Fibroblast of mammary gland (primary cell): ENCODE data around the gene BMP5.

Experiments used
- DNase-seq: peaks from one replicate; pipeline ENCODE4 v3.0.0-alpha.2; 2010; ENCODE audit warnings: low read depth
- H3K4me3 ChIP-seq: 2 replicates; pipeline ENCODE4 v1.5.1; 2011; ENCODE audit warnings: low read depth, mild to moderate bottlenecking, low read length, moderate library complexity; ENCODE audit not compliant: control insufficient read depth
- TF ChIP-seq, protein P1 (sequence below): conservative IDR thresholded peaks from 2 replicates; pipeline ENCODE4 v1.5.1; 2011; ENCODE audit warnings: low read depth, low read length, inconsistent platforms; ENCODE audit not compliant: control insufficient read depth, insufficient read depth

BMP5 gene

DNA sequence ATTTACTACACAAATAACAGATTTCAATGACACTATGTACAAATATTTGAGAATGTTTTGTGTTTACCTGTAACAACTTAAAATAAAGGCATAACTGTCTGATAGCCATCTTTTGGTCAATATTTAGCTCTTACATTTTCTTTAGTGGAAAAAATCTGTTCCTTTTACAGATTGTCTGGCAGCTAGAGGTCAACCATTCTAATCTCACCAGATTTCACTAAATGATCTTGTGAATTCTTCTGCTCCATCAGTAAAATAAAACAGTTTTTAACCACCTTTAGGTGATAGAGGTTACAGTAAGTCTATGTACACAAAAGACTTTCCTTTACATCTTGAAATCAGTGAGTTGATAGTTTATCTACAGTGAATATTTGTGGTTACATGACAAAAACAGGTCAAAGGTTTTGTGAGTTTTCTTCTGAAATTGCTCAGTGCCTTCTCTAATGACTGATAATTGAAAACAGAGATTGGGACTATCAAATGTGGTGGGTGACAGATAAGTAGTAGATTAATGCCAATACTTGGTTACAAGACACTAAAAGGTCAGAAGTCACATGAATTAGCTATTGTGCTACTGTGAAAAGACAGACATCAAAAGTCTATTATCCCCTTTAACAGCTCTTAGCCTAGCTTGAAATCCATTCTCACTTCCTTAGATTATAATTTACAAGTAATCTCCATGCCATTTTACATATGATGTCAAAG is 47.4 kb downstream of the BMP5 start:
- DNase-seq, result peak; percentile 50
- TF ChIP-seq, protein P1, sequence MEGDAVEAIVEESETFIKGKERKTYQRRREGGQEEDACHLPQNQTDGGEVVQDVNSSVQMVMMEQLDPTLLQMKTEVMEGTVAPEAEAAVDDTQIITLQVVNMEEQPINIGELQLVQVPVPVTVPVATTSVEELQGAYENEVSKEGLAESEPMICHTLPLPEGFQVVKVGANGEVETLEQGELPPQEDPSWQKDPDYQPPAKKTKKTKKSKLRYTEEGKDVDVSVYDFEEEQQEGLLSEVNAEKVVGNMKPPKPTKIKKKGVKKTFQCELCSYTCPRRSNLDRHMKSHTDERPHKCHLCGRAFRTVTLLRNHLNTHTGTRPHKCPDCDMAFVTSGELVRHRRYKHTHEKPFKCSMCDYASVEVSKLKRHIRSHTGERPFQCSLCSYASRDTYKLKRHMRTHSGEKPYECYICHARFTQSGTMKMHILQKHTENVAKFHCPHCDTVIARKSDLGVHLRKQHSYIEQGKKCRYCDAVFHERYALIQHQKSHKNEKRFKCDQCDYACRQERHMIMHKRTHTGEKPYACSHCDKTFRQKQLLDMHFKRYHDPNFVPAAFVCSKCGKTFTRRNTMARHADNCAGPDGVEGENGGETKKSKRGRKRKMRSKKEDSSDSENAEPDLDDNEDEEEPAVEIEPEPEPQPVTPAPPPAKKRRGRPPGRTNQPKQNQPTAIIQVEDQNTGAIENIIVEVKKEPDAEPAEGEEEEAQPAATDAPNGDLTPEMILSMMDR, result no peak

DNA sequence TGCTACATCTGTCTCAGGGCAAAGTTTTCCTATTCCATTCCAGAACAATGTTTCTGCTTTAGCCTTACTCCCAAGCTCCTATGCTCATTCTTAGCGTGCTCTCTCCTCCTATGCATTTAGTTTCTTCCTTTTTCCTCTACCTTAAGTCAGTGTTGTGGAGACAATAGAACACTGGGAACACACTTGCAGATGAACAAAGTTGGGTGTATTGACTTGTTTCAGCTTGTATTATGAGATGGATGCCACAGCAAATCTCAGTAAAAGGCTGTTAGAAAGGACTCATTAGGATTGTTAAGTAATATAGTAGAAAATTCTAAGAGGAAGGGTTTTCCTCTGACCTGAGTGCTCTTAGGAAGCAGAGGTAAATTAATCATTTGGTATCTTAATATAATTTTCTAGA is 48.4 kb downstream of the BMP5 start:
- TF ChIP-seq, protein P1, result no peak
- no peak overlapping the region for H3K4me3 ChIP-seq
- no peak for DNase-seq

More for the DNA sequence above, 47.4 kb downstream of the BMP5 start:
- H3K4me3 ChIP-seq, result no peak overlapping the region

DNA sequence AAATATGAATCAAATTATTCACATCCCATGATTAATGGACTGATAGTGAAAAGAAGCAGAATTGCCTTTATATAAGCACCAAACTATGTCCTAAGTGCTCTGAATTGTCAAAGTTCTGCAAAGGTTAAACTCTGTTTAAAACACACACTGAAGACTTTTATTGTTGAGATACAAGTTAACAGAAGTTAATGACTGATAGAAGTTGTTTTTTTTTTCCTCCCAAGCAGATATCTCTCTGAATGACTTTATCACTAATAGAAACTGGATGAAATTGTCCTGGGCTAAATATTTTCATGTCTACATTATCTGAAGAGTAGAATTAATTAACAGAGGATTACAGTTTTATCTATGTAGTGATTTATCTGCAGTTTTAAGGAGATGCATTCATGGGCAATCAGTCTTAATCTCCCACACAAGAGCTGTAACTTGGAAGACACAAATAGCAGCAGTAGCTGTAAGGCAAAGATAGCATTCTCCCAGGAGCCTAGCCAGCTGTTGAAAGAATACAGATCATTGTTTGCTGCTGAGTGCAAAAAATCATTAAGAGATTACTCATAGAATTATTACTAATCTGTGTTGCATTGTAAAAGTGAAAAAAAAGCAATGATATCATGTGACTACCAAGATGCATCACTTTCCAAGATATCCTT is 49.9 kb downstream of the BMP5 start:
- TF ChIP-seq, protein P1, result no peak
- H3K4me3 ChIP-seq, result no peak overlapping the region
- DNase-seq, result peak; percentile 84

DNA sequence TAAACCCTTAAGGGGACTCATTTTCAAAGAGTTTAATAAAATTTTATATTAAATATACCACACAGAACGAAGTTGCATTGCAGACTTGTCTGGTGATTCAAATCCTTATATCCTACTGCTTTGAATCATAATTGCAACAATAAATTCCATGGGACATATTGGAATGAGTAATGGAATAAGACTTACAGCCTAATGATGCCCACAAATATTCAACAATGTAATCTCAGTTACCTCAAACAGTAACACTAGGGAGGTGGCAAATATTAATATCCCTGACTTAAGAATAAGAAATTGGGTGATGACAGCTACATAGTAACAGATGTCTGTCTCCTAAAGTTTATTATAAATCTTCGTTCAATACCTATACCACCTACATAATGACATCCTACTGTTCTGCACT is 52.6 kb downstream of the BMP5 start:
- peak; percentile 57 for DNase-seq
- TF ChIP-seq, protein P1, result no peak
- no peak overlapping the region for H3K4me3 ChIP-seq

DNA sequence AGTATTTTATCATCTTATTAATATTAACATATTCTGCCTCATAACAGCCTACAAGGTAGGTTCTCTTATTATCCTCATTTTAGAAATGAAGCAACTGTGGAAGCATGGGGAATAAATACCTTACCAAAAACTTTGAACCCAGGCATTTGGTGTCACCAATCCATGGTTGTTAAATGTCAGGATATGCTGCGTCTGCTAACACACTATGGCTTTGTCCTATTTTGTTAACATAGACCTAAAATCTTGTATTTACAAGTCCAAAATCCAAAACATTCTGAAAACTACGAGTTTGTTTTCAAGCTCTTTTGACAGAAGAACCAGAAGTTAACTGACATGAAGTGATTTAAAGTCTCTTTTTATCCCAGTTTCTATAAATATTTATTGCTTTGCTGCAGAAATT is 53.4 kb downstream of the BMP5 start:
- H3K4me3 ChIP-seq, result no peak overlapping the region
- TF ChIP-seq, protein P1, result no peak
- no peak for DNase-seq

DNA sequence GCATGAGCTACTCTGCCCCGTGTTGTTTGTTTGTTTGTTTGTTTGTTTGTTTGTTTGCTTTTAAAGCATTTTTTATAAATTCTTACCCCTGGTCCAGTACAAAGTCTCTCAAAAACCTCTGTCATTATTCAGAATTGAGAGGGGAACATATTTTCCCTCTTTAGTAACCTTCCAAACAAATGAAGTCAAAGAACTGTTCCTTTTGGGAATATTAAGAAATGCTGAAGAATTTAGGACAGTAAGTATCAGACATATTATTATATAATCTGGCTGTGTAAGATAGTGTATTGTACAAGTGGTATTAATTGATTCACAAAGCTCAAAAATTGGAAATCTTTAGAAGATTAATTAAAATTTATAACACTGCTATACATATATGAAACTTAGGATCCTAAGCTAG is 54.7 kb downstream of the BMP5 start:
- no peak for DNase-seq
- no peak overlapping the region for H3K4me3 ChIP-seq
- TF ChIP-seq, protein P1, result no peak
